Measurements from ENCODE around the gene CDKL5.

The CDKL5 gene

GRCh38 chrX:18654875-18655836, 229.7 kb downstream of the CDKL5 start:
- DNase-seq: no peak

GRCh38 chrX:18661273-18661672, 235.9 kb downstream of the CDKL5 start:
- DNase-seq: no peak

DNA sequence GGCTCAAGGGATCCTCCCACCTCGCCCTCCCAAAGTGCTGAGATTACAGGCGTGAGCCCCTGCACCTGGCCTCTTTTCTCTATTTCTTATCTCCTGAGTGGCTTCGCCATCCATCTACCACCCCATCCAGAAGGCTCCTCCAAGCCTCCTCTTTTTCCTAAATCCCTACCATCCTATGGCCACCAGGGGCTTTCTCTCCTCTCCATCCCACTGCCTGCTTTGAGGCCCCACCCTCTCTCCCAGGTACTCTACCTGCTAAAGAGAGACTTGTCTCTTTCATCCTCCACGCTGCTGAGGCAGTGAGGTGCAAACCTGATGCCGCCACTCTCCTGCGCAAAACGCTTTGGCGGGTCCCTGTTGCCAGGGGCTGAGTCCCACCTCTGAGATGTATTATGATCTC, 239.5 kb downstream of the CDKL5 start:
- no peak for DNase-seq

DNA sequence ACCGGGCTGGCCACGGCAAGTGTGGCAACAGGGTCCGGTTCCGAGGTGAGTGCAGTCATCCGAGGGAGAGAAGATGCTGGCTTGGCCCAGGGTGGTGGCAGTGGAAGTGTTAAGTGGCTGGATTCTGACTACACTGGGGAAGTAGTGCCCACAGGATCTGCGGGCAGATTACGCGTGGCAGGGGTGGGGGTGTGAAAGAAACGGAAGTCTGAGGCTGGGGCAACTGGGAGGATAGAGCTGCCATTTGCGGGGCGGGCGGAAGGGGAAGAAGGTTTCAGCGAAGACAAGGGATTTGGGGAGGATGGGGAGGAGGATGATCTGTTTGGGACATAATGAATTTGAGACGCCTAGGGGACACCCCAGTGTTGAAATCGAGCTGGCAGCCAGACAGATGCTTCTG, 241.2 kb downstream of the CDKL5 start:
- peak; percentile 46 for DNase-seq

DNA sequence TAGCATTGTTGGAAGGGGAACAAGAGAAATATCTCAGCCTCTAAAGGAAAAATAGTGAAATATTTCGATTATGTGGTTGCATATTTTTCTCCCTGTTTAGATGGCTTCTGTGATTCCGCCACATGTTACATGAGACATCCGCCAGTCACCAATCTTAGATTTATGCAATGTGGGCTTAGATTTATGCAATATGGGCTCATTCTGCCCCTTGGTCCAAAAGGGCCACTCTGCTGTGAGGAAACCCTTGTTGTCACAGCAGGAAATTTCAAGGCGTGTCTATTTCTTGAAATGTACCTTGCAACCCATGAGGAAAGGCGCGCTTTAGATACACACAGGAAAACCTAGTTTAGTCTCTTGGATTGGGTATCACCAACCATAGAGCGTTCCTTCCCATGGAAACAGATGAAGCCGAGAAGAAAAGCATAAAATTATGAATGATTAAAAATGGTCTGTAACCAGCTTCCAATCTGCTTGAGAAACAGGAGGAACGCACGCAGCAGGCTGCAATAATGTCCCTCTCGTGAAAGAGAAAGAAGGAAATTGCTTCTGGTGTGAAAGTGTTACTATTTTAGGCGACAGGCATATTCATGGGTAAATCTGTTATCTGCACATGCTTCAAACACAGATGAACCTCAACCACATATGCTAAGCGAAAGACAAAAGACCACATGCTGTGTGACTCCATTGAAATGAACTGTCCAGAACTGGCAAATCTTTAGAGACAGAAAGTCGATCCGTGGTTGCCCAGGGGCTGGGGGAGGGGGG, 242.8 kb downstream of the CDKL5 start:
- no peak for DNase-seq

- DNase-seq: no peak
These were observed 246.6 kb downstream of the CDKL5 start, which contains the start of gene RS1 for GRCh38 chrX:18672008-18672407. Gene RS1 (minus strand): TSS chrX:18672108. CDS start chrX:18672068, 40 bp downstream.

DNA sequence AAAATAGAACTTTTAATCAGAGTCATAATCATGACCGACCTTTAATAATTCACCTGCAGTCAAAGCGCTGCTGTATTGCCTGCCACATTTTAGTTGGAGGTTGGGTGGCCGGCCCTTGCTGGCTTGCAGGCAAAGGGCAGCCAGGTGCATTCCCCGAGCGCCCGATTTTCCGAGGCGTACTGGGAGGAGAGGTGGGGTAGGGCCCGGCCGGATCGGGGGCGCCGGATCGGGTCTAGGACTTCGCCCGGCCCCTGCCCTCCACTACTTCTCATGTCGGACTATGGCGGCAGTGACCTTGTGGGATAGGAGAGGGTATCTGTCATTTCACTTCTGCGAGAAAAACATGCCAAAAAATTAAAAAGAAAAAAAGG, 249.0 kb downstream of the CDKL5 start:
- no peak for DNase-seq

GRCh38 chrX:18674788-18675735, 249.7 kb downstream of the CDKL5 start:
- DNase-seq: peak; percentile 84

DNA sequence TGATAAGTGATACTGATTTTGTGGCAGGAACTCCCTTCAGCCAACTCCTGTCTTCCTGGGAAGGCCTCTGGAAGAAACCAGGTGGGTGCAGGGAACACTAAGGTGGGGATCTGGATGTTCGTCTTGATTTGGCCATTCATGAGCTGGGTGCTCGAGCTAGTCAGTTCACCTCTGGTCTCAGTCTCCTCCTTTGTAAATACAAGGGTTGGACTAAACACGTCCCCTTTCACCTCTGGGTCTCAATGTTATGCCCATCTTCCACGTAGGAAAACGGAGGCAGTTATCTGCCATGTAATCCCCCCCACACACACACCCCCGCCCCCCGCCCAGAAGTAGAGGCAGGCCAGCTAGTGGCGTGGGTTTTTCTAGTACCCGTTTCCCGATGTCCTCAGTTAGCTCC, 250.6 kb downstream of the CDKL5 start:
- no peak for DNase-seq

GRCh38 chrX:18676470-18676869, 251.1 kb downstream of the CDKL5 start:
- DNase-seq: no peak

- no peak for DNase-seq
These were observed 251.9 kb downstream of the CDKL5 start for GRCh38 chrX:18677161-18677869.

GRCh38 chrX:18681996-18682395, 256.6 kb downstream of the CDKL5 start:
- no peak for DNase-seq

DNA sequence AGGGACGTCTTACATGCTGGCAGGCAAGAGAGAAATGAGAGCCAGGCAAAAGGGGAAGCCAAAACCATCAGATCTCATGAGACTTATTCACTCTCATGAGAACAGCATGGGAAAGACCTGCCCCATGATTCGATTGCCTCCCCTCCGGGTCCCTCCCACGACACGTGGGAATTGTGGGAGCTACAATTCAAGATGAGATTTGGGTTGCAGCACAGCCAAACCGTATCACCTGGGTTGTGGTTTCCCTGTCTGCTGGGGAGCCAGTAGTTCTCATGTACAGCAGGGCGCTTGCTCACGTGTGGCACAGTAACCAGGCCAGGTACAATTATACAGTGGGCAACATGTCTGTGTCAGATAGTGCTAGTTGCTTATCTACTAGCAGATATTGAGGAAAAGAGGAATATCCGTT, 257.6 kb downstream of the CDKL5 start:
- DNase-seq: no peak

- DNase-seq: no peak
These were observed 262.6 kb downstream of the CDKL5 start for GRCh38 chrX:18687856-18688495.

DNA sequence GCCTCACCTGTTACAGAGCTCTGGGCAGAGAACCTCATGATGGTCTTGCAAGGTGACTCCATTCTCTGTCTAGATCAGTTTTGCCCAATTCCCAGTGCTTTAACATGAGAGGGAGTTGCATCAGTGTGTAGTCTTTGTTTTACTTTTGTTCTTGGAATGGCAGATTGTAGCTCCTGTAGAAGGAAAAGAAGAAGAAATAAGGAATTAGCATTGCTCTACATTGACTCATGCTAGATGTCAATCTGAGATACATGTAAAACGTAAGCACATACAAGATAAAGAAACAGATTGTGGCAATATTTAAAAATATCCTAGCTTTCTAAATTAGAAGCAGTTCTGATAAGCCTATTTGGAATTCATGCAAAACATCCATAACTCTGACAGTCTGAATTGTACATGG, 266.0 kb downstream of the CDKL5 start:
- DNase-seq: no peak

DNA sequence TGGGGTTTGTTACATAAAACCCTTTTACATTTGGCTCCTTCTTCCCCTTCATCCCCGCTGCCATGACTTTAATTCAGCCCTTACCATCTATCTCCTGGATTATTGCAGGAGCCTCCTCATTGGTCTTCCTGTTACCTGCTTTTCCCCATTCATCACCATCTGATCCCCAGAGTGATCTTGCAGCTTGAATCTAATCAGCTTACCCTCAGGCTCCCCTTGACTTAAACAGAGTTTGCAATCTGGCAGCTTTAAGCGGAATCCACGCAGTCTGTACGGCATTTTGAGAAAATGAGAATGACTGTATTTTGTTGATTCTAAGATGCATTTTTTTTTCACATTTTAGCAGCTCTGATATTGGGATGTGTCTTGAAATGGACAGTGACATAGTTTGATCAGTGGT, 267.1 kb downstream of the CDKL5 start:
- DNase-seq: no peak

GRCh38 chrX:18696653-18697052, 271.2 kb downstream of the CDKL5 start:
- no peak for DNase-seq

- DNase-seq: no peak
These were observed 273.6 kb downstream of the CDKL5 start for GRCh38 chrX:18698737-18699650.

- no peak for DNase-seq
These were observed 276.4 kb downstream of the CDKL5 start for GRCh38 chrX:18701621-18702361.
